DOHH2 (cell line): ENCODE results near the gene PLCL1.

Experiments
- H3F3A ChIP-seq: fragments of 200-600 bp; sonication (generic), shearing (Covaris generic); 2 replicates; pipeline ENCODE4 v1.6.0; 2016; ENCODE audit warnings: antibody characterized with exemption, mild to moderate bottlenecking; ENCODE audit not compliant: control insufficient read depth, insufficient read depth
- H3K27ac ChIP-seq: fragments of 200-600 bp; sonication (generic); 2 replicates; pipeline ENCODE4 v1.5.1; 2014; ENCODE audit warnings: low read depth, mild to moderate bottlenecking, low read length, moderate library complexity
- H3K27me3 ChIP-seq: fragments of 200-600 bp; sonication (generic); 2 replicates; pipeline ENCODE4 v1.6.1; 2014; ENCODE audit warnings: mild to moderate bottlenecking, low read length, mixed read lengths; ENCODE audit not compliant: control insufficient read depth
- H3K36me3 ChIP-seq: fragments of 200-600 bp; sonication (generic); 2 replicates; pipeline ENCODE4 v1.6.1; 2014; ENCODE audit warnings: mild to moderate bottlenecking, low read length, moderate library complexity, mixed read lengths; ENCODE audit not compliant: control insufficient read depth
- H3K4me1 ChIP-seq: fragments of 200-600 bp; sonication (generic); 2 replicates; pipeline ENCODE4 v1.6.1; 2014; ENCODE audit warnings: mild to moderate bottlenecking, low read length, mixed read lengths; ENCODE audit not compliant: control insufficient read depth
- H3K4me2 ChIP-seq: fragments of 200-600 bp; sonication (generic); 2 replicates; pipeline ENCODE4 v1.6.0; 2014; ENCODE audit warnings: mild to moderate bottlenecking, low read length, moderate library complexity
- H3K4me3 ChIP-seq: fragments of 200-600 bp; sonication (generic); 2 replicates; pipeline ENCODE4 v1.5.1; 2014; ENCODE audit warnings: mild to moderate bottlenecking, low read length, mixed read lengths
- H3K79me2 ChIP-seq: fragments of 200-600 bp; sonication (generic); 2 replicates; pipeline ENCODE4 v1.6.1; 2014; ENCODE audit warnings: mild to moderate bottlenecking, low read length, mixed read lengths; ENCODE audit not compliant: control insufficient read depth
- H3K9me2 ChIP-seq: fragments of 200-600 bp; sonication (generic); replicated peaks from 2 replicates; pipeline ENCODE4 v1.6.1; 2014; ENCODE audit warnings: mild to moderate bottlenecking, low read length, mixed read lengths; ENCODE audit not compliant: control insufficient read depth
- H3K9me3 ChIP-seq: fragments of 200-600 bp; sonication (generic); 2 replicates; pipeline ENCODE4 v1.6.1; 2014; ENCODE audit warnings: antibody characterized with exemption, low read length, mixed read lengths; ENCODE audit not compliant: control insufficient read depth, insufficient read depth
- H4K20me1 ChIP-seq: fragments of 200-600 bp; sonication (generic); 2 replicates; pipeline ENCODE4 v1.6.0; 2014; ENCODE audit warnings: low read depth, mild to moderate bottlenecking, antibody characterized with exemption, low read length, moderate library complexity; ENCODE audit not compliant: control insufficient read depth, insufficient read depth
- CTCF ChIP-seq: fragments of 200-600 bp; sonication (generic); IDR thresholded peaks from one replicate; pipeline ENCODE4 v1.5.1; 2014; ENCODE audit warnings: antibody characterized with exemption, mild to moderate bottlenecking, low read depth, low read length; ENCODE audit not compliant: poor library complexity, severe bottlenecking
- EZH2phosphoT487 ChIP-seq: fragments of 200-600 bp; sonication (generic); IDR thresholded peaks from 2 replicates; pipeline ENCODE4 v1.6.1; 2017; ENCODE audit warnings: borderline replicate concordance, mild to moderate bottlenecking, antibody characterized with exemption, low read length, moderate library complexity, mixed read lengths

PLCL1 gene

GRCh38 chr2:197879812-197880408 lies 75.5 kb downstream of the PLCL1 start:
- no peaks in the 10 kb centered on the region for H3K36me3 ChIP-seq
- no peak overlapping the region for H3K4me2 ChIP-seq
- TF ChIP-seq EZH2phosphoT487: no peak
- TF ChIP-seq CTCF: no peak
- H3K27me3 ChIP-seq: peaks cover 8% of the 10 kb centered on the region
- no peaks in the 10 kb centered on the region for H3F3A ChIP-seq
- H3K4me3 ChIP-seq: no peak overlapping the region
- H3K9me3 ChIP-seq: no peaks in the 10 kb centered on the region
- H3K4me1 ChIP-seq: no peaks in the 10 kb centered on the region
- H3K79me2 ChIP-seq: no peaks in the 10 kb centered on the region
- H3K27ac ChIP-seq: no peak overlapping the region
- H3K9me2 ChIP-seq: no peaks in the 10 kb centered on the region
- H4K20me1 ChIP-seq: no peaks in the 10 kb centered on the region

- no peaks in the 10 kb centered on the region for H3K9me3 ChIP-seq
- H3K36me3 ChIP-seq: no peaks in the 10 kb centered on the region
- H4K20me1 ChIP-seq: no peaks in the 10 kb centered on the region
- H3K4me2 ChIP-seq: no peak overlapping the region
- no peak overlapping the region for H3K27ac ChIP-seq
- no peaks in the 10 kb centered on the region for H3K79me2 ChIP-seq
- H3F3A ChIP-seq: no peaks in the 10 kb centered on the region
- TF ChIP-seq CTCF (no peak), EZH2phosphoT487 (no peak)
- H3K9me2 ChIP-seq: no peaks in the 10 kb centered on the region
- peaks cover under 1% of the 10 kb centered on the region for H3K27me3 ChIP-seq
- no peaks in the 10 kb centered on the region for H3K4me1 ChIP-seq
- no peak overlapping the region for H3K4me3 ChIP-seq
Observed at GRCh38 chr2:197883354-197884032, 79.1 kb downstream of the PLCL1 start.

- H3K36me3 ChIP-seq: no peaks in the 10 kb centered on the region
- H3K79me2 ChIP-seq: no peaks in the 10 kb centered on the region
- H3K4me2 ChIP-seq: no peak overlapping the region
- no peak for TF ChIP-seq CTCF
- TF ChIP-seq EZH2phosphoT487: no peak
- no peaks in the 10 kb centered on the region for H3K27me3 ChIP-seq
- no peaks in the 10 kb centered on the region for H3K9me3 ChIP-seq
- peaks cover 5% of the 10 kb centered on the region for H3K4me1 ChIP-seq
- H3K9me2 ChIP-seq: no peaks in the 10 kb centered on the region
- no peaks in the 10 kb centered on the region for H3F3A ChIP-seq
- H4K20me1 ChIP-seq: no peaks in the 10 kb centered on the region
- no peak overlapping the region for H3K27ac ChIP-seq
- H3K4me3 ChIP-seq: no peak overlapping the region
Observed at GRCh38 chr2:197884252-197884651, 79.9 kb downstream of the PLCL1 start.
